Activated CD8-positive, alpha-beta memory T cell treated with anti-CD3 and anti-CD28 coated beads, Interleukin-2, amount 50 U/mL, for 1 hour (primary cell): ENCODE measurements around the gene SHOX.

Experiments used
- DNase-seq: peaks from one replicate; pipeline ENCODE4 v3.0.0-alpha.2; 2020; ENCODE audit errors: extremely low read depth

SHOX gene

GRCh38 chrX:666762-667720 lies 36.5 kb downstream of the SHOX start:
- no peak for DNase-seq

- DNase-seq, result no peak
Observed at GRCh38 chrX:670645-671044, 40.1 kb downstream of the SHOX start.

GRCh38 chrX:672931-673330 lies 42.3 kb downstream of the SHOX start:
- no peak for DNase-seq

GRCh38 chrX:675279-675954 lies 44.8 kb downstream of the SHOX start:
- no peak for DNase-seq

- DNase-seq, result no peak
Observed at GRCh38 chrX:675955-676295, 45.3 kb downstream of the SHOX start.

- DNase-seq, result no peak
Observed at GRCh38 chrX:677376-677775, 46.8 kb downstream of the SHOX start.

GRCh38 chrX:679291-679979 lies 48.8 kb downstream of the SHOX start:
- DNase-seq, result no peak

GRCh38 chrX:680062-680461 lies 49.5 kb downstream of the SHOX start:
- DNase-seq, result no peak

- DNase-seq, result no peak
Observed at GRCh38 chrX:681989-682388, 51.4 kb downstream of the SHOX start.

- DNase-seq, result no peak
Observed at GRCh38 chrX:682892-683291, 52.3 kb downstream of the SHOX start.

- DNase-seq, result no peak
Observed at GRCh38 chrX:683576-683975, 53.0 kb downstream of the SHOX start.

- no peak for DNase-seq
Observed at GRCh38 chrX:685120-686032, 54.8 kb downstream of the SHOX start.

- no peak for DNase-seq
Observed at GRCh38 chrX:689983-690382, 59.4 kb downstream of the SHOX start.

- DNase-seq, result no peak
Observed at GRCh38 chrX:694800-695199, 64.2 kb downstream of the SHOX start.

- DNase-seq, result no peak
Observed at GRCh38 chrX:698206-698605, 67.6 kb downstream of the SHOX start.

GRCh38 chrX:700936-701335 lies 70.3 kb downstream of the SHOX start:
- DNase-seq, result no peak

GRCh38 chrX:701673-702072 lies 71.1 kb downstream of the SHOX start:
- no peak for DNase-seq

GRCh38 chrX:703466-703865 lies 72.9 kb downstream of the SHOX start:
- DNase-seq, result no peak

GRCh38 chrX:703866-704265 lies 73.3 kb downstream of the SHOX start:
- no peak for DNase-seq
